GM10847 (cell line): ENCODE data around the gene EXD3.

Experiments used
- POLR2A ChIP-seq: IDR thresholded peaks from 2 replicates; pipeline ENCODE4 v1.6.1; 2011; ENCODE audit not compliant: insufficient read length; ENCODE audit errors: extremely low read depth

Gene EXD3

DNA sequence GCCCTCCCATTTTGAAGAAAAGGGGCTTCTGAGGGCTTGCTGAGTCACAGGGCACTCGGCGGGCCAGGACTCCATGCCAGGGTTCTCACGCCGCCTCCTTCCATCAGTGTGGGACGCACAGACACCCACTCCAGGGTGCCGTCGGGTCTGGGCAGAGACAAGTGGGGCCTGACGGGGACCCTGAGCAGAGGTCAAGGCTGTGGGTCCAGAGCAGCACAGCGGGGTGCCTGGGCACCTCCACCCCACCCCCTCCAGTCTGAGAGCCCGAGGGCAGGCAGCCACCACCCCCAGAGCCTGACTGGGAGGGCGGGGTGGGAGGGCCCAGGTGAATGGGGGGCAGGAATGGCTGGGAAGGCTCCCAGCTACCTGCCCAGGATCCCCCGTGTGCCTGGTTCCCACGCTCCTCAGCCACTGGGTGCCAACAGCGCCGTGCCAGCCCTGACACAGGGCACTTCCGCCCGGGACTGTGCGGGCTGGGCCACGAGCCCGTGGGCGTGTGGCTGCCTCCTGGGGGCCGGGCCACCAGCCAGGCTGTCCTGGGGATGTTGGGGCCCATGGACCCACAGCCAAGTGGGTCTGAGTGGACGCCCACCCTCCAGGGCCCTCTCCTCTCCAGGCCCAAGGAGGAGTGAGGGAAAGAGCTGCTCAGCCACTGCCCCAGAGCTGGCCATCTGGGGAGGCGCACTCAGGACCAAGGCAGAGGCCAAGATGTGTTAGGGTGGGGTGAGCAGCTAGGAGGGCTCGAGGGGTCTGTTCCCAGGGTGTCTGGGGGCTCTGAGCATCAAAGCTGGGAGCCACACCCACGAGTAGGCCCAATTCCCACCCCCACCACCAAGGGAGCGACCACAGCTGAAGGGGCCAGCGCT is 110.7 kb downstream of the EXD3 start:
- no peak for TF ChIP-seq POLR2A

DNA sequence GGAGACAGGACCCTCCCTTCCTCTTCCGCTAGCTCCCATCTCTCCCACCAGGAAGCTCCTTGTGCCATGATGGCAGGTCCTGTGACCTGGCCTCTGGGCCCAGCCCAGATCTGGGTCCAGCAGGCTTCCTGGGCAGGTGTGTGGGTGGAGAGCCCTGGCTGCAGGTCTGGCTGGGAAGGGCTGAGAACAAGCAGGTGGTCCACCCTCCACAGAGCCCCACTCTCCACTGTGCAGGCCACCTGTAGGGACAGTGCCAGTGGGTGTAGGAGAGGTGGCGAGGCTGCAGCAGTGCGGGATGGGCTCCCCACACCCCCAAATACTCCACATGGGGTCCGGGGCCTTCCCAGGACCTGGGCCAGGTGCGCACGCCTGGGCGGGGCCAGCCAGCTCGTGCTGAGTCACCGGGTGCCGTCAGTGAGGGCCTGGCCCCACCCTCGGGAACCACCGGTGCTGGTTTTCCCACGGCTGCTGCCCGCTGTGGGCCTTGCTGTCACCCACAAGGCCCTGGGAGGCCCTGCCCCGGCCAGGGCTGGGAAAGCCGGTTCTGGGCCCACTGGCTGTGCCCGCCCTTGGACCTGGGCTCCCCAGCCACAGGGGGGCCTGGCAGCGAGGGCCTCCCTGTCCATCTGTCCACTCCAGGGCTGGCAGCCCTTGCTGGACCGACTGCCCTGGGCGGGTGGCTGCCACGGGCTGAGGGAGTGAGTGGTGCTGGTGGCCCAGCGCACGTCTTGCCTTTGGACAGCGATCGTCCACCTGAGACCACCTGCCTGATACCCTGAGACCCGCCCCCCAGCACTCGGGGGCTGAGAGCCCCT is 111.6 kb downstream of the EXD3 start:
- TF ChIP-seq POLR2A = no peak

DNA sequence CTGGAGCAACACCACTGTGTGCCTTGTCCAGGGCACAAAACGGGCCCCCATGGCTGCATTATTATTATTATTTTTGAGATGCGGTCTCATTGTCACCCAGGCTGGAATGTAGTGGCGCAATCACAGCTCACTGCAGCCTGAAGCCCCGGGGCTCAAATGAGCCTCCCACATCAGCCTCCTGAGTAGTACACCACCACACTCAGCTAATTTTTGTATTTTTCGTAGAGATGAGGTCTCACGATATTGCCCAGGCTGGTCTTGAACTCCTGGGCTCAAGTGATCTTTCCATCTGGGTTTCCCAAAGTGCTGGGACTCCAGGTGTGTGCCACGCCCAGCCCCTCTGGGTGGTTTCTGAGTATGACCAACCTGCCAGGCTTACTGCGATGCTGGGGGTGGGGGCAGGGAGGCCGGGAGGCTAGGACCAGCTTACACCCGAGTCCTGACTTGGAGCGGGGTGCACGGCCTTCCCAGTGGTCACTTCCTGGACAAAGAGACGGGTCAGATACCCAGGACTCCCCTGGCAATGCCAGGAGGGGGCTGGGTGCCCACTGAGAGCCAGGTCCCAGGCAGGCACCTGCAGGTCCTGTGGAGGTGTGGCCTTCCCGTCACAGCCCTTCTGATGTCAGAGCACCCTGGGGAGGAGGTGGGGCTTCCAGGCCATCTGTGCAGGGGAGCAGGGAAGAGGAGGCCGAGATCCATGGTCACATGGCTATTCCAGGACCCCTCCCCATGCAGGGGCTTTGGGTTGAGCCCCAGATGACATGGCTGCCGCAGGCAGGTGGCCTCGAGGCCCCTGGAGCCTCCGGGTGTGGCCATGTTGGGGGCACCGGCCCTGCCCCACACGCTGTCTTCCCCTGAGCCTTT is 112.5 kb downstream of the EXD3 start:
- no peak for TF ChIP-seq POLR2A

DNA sequence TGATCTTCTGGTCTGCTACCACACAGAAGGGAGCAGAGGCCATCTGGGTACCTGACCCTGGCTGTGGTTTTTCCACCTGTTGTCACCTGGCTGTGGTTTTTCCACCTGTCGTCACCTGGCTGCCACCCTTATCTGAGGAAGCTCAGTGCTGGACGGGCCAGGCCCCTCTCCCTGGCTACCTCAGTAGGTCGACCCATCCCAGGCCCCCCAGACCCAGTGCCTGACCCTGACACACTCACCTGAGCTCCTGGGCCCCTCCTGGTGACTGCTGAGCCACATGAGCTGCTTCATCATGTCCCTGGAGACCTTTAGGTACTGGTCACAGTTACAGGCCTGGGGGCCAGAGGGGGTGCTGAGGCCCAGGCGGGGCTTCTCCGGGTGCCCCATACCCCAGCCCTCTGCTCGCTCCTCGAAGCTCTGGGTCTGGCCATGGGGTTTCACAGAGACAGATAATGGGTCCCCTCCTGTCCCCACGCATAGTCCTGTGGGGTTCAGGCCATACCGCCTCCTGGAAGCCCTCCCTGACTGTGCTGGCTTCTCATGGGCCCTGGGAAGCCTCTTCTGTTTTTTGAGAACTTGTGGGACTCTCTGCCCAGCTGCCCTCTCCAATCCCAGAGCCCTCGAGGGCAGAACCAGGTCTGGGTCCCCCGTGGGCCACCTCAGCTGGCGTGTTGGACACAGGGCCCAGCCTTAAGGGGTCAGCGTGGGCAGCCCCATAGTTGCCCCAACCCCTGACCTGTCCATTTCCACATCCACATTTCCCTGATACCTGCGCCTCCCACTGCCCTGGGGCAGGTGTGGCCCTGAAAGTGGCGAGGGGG is 113.4 kb downstream of the EXD3 start:
- TF ChIP-seq POLR2A = no peak

DNA sequence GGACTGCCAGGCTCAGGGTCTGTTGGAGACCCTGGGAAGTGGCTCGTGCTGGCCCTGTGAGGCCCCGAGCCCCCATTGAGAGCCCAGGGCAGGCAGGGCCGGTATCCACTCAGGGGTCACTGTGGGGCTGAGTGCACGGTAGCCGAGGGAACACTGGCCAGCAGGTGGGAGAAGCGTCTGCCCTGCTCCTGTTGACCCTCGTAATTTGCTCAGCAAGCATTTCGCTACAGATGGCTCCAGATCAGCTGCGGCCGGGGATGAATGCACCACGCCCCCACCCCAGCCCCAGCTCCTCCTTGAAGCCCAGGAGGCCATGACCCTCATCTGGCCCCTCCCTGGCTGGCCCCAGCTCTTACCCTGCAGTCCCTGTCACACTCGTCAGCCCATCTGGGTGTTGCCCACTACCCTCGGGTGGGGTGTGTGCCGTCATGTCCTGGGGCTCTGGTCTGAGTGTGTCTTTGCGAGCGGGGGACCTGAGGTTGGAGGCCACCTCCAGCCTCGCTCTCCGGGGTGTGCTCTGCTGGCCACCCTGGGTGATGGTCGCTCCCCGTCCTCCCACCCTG is 114.8 kb downstream of the EXD3 start:
- TF ChIP-seq POLR2A = no peak

DNA sequence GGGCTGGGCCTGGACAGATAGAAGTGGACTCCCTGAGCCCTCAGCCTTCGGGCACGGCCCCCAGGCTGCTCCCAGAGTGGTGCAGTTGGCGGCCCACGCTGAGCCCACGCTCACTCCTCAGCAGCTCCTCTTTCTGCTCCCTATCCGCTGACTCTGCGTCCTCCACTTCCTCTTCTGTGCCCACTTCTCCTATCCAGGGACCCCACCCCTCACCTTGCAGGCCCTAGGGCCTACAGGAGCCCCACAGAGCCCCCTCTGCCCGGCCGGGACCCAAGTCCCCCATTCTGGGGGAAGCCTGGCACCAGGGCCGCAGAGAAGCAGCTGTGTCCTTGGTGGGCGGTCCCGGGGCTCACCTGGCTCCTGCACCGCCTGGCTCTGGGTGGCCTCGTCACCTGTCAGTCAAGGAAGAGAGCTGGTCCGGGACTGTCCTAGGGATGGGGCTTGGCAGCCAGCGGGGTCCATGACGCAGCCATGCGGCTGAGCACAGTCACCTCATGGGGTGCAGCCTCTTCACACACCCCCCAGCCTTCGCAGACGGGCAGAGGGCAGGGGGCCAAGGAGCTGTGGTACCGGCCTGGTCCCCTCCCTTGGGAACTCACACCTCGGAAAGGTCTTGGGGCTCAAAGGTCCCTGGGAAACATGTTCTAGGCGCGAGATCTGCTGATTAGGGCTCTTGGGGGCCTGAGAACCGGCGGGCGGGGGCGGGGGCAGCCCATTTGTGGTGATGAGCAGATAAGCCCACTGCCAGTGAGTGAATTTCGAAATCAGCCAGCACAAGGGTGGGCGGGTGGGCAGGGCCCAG is 115.5 kb downstream of the EXD3 start:
- no peak for TF ChIP-seq POLR2A

DNA sequence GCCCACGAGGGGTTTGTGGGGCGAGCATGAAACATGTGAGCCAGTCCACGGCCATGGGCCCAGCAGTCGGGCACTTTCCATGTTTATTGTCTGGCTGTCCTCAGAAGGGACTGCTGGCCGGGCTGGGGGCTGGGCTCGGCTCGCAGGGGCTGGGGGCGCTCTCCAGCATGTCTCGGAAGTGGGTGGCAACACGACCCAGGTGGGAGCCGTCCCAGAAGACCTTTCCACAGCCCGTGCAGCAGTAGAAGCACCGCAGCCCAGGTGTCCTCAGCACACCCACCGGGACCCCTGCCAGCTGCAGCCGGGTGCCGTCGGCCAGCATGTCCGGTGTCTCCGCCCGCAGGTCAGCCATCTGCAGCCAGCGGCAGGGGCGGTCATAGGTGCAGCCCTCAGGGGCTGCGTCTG is 116.1 kb downstream of the EXD3 start:
- TF ChIP-seq POLR2A = no peak

DNA sequence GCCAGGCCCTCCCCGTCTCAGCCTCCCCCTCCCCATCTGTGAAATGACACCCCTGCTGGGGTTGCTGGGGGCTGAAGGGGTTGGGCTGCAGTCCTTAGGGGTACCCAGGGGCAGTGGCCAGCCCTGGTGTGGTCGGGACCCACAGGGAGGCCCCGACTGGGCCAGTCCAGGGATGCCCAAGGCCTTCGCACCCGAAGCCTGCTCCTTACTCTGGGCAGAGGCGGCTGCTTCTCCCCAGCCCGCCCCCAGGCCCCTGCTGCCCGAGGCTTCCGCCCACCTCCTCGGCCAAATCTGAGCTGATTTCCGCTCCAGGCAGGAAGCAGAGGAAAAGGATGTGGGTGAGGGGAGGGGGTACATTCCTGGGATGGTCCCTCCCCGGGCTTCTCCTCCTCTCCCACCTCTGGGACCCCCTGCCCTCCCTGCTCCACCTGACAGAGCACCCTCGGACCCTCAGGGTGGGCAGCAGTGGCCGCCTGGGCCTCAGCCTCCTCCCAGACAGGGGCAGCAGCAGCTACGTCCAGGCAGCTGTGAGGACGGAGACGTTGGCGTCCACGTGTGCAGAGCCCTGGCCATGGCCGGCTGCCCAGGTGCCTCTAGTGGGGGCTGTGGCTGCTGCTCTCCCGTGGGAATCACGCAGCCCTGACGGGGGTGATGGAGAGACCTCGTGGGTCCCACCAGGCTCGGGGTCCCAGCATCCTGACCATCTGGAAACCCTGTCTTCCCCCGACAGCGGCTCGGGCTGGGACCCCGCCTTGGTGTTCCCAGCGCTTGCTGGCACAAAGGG is 116.7 kb downstream of the EXD3 start:
- no peak for TF ChIP-seq POLR2A

DNA sequence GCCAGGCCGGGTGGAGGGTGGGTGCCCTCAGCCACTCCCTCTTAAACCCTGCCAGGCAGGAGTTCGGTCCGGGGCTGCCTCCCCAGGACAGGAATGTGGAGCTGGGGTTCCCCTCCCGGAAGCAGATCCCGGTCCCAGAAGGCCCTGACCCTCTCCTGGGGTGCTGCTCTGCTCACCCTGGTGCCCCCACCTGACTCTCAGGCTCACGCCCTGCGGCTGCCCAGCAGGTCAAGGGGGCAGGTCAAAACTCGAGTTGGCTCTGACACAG is 117.2 kb downstream of the EXD3 start:
- TF ChIP-seq POLR2A = no peak

DNA sequence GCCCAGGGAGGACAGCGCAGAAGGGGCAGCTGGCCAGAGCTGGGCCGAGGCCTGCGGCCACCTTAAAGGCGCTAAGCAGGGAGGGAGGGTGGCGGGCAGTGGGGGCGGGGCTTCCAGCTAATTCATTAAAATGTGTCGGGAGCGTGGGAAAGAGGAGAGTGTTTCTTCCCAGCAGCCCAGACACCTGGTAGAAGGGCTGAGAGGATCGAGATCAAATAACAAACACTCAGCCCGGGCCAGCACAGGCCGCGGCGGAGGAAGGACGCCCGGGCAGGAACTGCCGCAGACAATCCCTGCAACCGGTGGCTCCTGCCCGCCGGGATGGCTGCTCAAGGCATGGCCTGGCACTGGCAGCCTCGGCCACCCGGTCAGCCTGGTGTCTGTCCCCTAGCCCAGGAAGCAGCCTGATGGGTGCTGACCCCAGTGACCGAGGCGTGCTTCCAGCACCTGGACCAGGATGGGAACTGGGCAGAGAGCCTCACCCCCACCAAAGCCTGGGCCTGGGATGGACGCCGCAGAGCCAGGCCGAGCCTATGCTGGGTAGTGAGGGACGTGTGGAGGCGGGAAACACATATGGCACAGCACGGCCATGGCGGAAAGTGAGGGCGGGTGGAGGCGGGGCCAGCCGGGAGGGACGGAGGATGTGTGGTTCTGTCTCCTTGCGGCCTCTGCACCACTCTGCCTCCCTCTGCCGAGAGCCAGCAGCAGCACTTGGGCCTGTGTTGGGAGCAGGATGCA is 117.7 kb downstream of the EXD3 start:
- no peak for TF ChIP-seq POLR2A

DNA sequence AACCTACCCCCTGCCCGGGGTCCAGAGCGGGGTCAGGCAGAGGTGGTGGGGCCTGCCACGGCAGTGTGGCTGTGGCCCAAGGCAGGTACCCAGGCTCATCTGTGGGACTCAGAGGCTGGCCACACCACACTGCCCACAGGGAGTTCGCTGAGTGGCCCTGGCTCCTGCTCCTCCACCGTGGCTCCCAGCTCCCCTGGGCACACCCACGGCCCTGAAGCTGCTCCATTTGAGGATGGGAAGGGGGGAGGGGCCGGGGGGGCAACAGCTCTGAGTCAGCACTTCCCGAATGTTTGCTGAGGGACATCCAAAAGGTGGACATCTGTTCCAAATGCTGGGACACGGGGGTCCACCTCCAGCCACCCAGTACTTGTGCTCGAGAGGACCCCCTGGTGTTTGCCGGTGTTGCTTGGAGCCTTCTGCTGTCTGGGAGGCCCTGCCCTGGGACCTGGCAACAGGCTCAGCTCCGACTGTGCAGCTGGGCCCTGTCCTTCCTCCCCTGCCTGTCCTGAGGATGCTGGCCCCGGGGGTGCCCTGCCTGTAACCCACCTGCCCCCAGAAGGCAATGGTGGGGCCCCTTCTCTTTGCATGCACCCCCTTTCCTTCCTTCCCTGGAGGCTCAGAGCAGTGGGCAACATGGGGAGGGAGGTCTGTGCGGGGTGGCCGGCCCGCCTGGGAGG is 118.4 kb downstream of the EXD3 start:
- no peak for TF ChIP-seq POLR2A

DNA sequence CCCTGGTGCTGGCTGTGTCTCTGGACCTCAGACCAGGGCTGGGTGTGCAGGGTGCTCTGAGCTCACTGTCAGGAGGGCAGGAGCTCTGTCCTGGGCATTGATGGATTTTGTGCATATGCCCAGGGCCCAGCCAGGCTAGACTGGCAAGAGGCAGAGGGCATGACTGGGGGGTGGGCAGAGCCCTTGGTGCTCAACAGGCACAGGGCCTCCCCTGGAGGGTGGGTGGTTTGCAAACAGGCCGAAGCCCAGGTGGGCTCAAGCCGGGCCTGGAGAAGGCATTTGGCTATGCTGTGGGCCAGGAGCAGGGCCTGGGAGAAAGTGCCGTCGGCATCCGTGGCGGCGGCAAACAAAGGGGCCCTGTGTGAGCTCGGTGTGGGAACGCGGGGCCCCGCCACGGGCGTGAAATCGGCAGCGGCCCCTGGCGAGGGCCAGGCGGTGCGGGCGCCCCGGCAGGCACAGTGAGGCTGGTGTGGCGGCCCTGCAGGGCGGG is 119.0 kb downstream of the EXD3 start:
- TF ChIP-seq POLR2A = no peak
